ENCODE results near the gene ABRACL.

DNA sequence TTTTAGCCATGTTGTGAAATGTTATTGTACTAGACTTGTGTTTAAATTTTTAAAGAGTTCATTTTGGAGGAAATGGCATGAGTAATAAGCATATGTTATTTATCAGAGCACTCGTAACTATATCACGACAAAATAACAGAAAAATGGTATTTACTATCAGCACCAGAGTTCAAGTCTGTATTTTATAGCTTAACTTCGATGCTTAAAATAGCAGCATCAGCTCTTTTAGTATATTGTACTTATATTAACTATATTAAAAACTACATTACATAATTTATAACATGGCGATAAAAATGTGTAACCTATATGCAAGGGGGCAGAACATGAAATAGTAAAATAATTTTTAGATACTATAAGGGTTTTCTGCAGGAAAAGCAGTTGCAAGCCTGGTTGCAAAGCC, 52.9 kb downstream of the ABRACL start:
- TF ChIP-seq EZH2 (IDR thresholded peaks at IDR 0.05; ENCODE audit: insufficient read depth, poor library complexity, severe bottlenecking) (no peak), EZH2phosphoT487 (IDR thresholded peaks at IDR 0.05; ENCODE audit: insufficient read depth, low read depth) (no peak)

Data from GM23248 (cell line).